Neuronal stem cell (in vitro differentiated cells): Measurements from ENCODE around the gene PIK3AP1.

ENCODE experiments used
- DNase-seq: peaks from one replicate; pipeline ENCODE4 v3.0.0-alpha.2; 2013; ENCODE audit warnings: low spot score
- H2AFZ ChIP-seq: one replicate; pipeline ENCODE4 v1.6.1; 2013; ENCODE audit warnings: mild to moderate bottlenecking, low read length, inconsistent platforms
- H2AK5ac ChIP-seq: 2 replicates; pipeline ENCODE4 v1.6.1; 2013; ENCODE audit warnings: low read depth, mild to moderate bottlenecking, inconsistent platforms, low read length, moderate library complexity, mixed read lengths
- H2BK120ac ChIP-seq: 2 replicates; pipeline ENCODE4 v1.6.1; 2013; ENCODE audit warnings: low read depth, mild to moderate bottlenecking, inconsistent platforms, low read length, moderate library complexity, mixed read lengths
- H2BK12ac ChIP-seq: one replicate; pipeline ENCODE4 v1.6.1; 2013; ENCODE audit warnings: low read length, inconsistent platforms
- H2BK15ac ChIP-seq: 2 replicates; pipeline ENCODE4 v1.6.1; 2013; ENCODE audit warnings: mild to moderate bottlenecking, low read length, inconsistent platforms, mixed read lengths
- H2BK5ac ChIP-seq: one replicate; pipeline ENCODE4 v1.6.1; 2013; ENCODE audit warnings: inconsistent platforms, mild to moderate bottlenecking, low read length, moderate library complexity
- H3K14ac ChIP-seq: one replicate; pipeline ENCODE4 v1.6.1; 2013; ENCODE audit warnings: low read length, inconsistent platforms
- H3K18ac ChIP-seq: 2 replicates; pipeline ENCODE4 v1.6.1; 2013; ENCODE audit warnings: low read length, inconsistent platforms
- H3K23ac ChIP-seq: 2 replicates; pipeline ENCODE4 v1.6.1; 2013; ENCODE audit warnings: low read depth, mild to moderate bottlenecking, mixed read lengths, low read length, inconsistent platforms; ENCODE audit not compliant: poor library complexity
- H3K27ac ChIP-seq: replicated peaks from 3 replicates; pipeline ENCODE4 v1.5.1; 2013; ENCODE audit warnings: low read length, inconsistent platforms
- H3K27me3 ChIP-seq, 3 experiments: 2 replicates each; pipeline ENCODE4 v1.6.1; 2013; ENCODE audit warnings: low read length in 3 of 3, mild to moderate bottlenecking in 2 of 3, inconsistent platforms in 1 of 3, low read depth in 1 of 3, mixed read lengths in 1 of 3, moderate library complexity in 1 of 3; ENCODE audit not compliant: control insufficient read depth in 3 of 3, insufficient read depth in 3 of 3
- H3K36me3 ChIP-seq, 2 donors: replicated peaks in 1 of 2; 2 replicates each; pipeline ENCODE4 v1.6.1; 2013; ENCODE audit warnings: low read length in 2 of 2; ENCODE audit not compliant: control insufficient read depth in 2 of 2, insufficient read depth in 2 of 2
- H3K4ac ChIP-seq: 2 replicates; pipeline ENCODE4 v1.6.1; 2013; ENCODE audit warnings: inconsistent platforms, mild to moderate bottlenecking, low read length, moderate library complexity
- H3K4me1 ChIP-seq, 2 donors: 1 replicate in 1 of 2; 2 replicates in 1 of 2; pipeline ENCODE4 v1.6.1; 2013; ENCODE audit warnings: low read length in 2 of 2, low read depth in 1 of 2; ENCODE audit not compliant: control insufficient read depth in 2 of 2, insufficient read depth in 1 of 2
- H3K4me2 ChIP-seq: one replicate; pipeline ENCODE4 v1.6.1; 2013; ENCODE audit warnings: mild to moderate bottlenecking, low read length, inconsistent platforms; ENCODE audit not compliant: insufficient read depth, poor library complexity, severe bottlenecking
- H3K4me3 ChIP-seq, 2 donors: 2 replicates each; pipeline ENCODE4 v1.5.1; 2013; ENCODE audit warnings: low read length in 2 of 2, mild to moderate bottlenecking in 2 of 2, inconsistent platforms in 1 of 2, moderate library complexity in 1 of 2
- H3K79me1 ChIP-seq: one replicate; pipeline ENCODE4 v1.6.1; 2013; ENCODE audit warnings: low read depth, mild to moderate bottlenecking, inconsistent platforms, low read length, moderate library complexity
- H3K9ac ChIP-seq: one replicate; pipeline ENCODE4 v1.6.1; 2013; ENCODE audit warnings: mild to moderate bottlenecking, low read depth, low read length, inconsistent platforms; ENCODE audit not compliant: poor library complexity
- H3K9me3 ChIP-seq, 2 donors: replicated peaks in 1 of 2; 2 replicates each; pipeline versions ENCODE3 to v1.6.1; 2013; ENCODE audit warnings: low read length in 2 of 2, mild to moderate bottlenecking in 2 of 2, inconsistent platforms in 1 of 2, low read depth in 1 of 2, mixed read lengths in 1 of 2, moderate library complexity in 1 of 2; ENCODE audit not compliant: control insufficient read depth in 2 of 2, insufficient read depth in 1 of 2
- H4K8ac ChIP-seq: one replicate; pipeline ENCODE4 v1.6.1; 2013; ENCODE audit warnings: low read depth, mild to moderate bottlenecking, inconsistent platforms, low read length, moderate library complexity
- H4K91ac ChIP-seq: one replicate; pipeline ENCODE4 v1.6.1; 2013; ENCODE audit warnings: low read length, low read depth, mild to moderate bottlenecking, inconsistent platforms; ENCODE audit not compliant: poor library complexity
- WGBS, 2 donors: extraction: QIAGEN DNeasy Blood & Tissue Kit; methylation state at CpG; one replicate each; pipeline ENCODE4 v1.1.7; 2013; ENCODE audit warnings: missing lambda C conversion rate in 2 of 2, mixed read lengths in 1 of 2; ENCODE audit not compliant: insufficient read length in 2 of 2, insufficient replicate concordance in 1 of 2; ENCODE audit errors: extremely low coverage in 2 of 2; 5-methylcytosine and 5-hydroxymethylcytosine counted together

Gene PIK3AP1

DNA sequence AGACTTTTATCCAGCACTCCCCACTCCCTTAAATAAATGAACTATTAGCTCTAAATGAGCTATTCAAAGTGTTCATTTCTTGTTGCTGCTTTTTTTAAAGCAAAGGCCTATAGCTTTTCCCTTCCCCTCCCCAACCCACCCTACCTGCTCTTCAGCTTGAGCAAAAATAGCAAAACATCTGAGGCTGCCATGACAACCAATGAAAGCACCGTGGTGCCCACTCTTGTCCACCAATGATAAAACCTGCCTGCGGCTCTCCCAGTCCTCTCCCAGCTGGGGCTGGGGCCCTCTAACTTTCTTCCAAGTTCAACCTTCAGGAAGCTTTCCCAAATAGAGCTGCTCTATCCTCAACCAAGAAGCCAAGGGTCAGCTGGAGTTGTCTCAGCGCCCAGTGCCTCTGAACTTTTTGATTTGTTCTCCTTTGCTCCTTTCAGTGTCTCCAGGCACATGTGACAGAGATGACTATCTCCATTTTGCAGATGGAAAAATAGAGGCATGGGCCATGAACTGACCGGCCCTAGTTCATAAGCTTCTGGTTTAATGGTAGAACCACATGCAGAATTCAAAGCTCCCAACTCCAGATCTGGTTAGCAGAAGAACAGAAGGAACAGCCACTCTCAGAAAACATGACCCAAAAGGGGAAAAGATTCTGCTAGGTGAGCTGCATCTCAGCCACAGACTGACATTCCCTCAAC is 47.7 kb downstream of the PIK3AP1 start:
- no peak overlapping the region for H2BK12ac ChIP-seq
- DNase-seq: no peak
- H3K9me3 ChIP-seq: no peaks in the 10 kb centered on the region
- H3K14ac ChIP-seq: no peak overlapping the region
- H3K27me3 ChIP-seq: no peaks in the 10 kb centered on the region
- no peaks in the 10 kb centered on the region for H3K79me1 ChIP-seq
- no peak overlapping the region for H2AK5ac ChIP-seq
- H2BK15ac ChIP-seq: no peak overlapping the region
- H4K8ac ChIP-seq: no peak overlapping the region
- no peak overlapping the region for H4K91ac ChIP-seq
- no peaks in the 10 kb centered on the region for H3K36me3 ChIP-seq
- peaks cover 1 to 6% of the 10 kb centered on the region in 2 donors for H3K4me1 ChIP-seq
- H3K4me2 ChIP-seq: no peak overlapping the region
- no peak overlapping the region for H3K18ac ChIP-seq
- H2AFZ ChIP-seq: no peak overlapping the region
- H3K4me3 ChIP-seq: no peak overlapping the region
- H3K23ac ChIP-seq: no peak overlapping the region
- H3K27ac ChIP-seq: no peak overlapping the region
- no peak overlapping the region for H2BK120ac ChIP-seq
- no peak overlapping the region for H3K9ac ChIP-seq
- no peak overlapping the region for H3K4ac ChIP-seq
- no peak overlapping the region for H2BK5ac ChIP-seq
- WGBS, 2 donors: no CpG with 5 or more reads among the region's 4 CpGs

GRCh38 chr10:96671211-96671890 is 49.0 kb downstream of the PIK3AP1 start:
- H4K8ac ChIP-seq: no peak overlapping the region
- H2BK12ac ChIP-seq: no peak overlapping the region
- H2BK15ac ChIP-seq: no peak overlapping the region
- H2BK5ac ChIP-seq: no peak overlapping the region
- no peaks in the 10 kb centered on the region for H3K36me3 ChIP-seq
- no peak overlapping the region for H3K14ac ChIP-seq
- no peak overlapping the region for H3K4ac ChIP-seq
- no peak overlapping the region for H2AK5ac ChIP-seq
- no CpG with 5 or more reads among the region's 4 CpGs for WGBS, 2 donors
- H3K9me3 ChIP-seq: no peaks in the 10 kb centered on the region
- H3K18ac ChIP-seq: no peak overlapping the region
- no peak overlapping the region for H2BK120ac ChIP-seq
- H2AFZ ChIP-seq: no peak overlapping the region
- H3K79me1 ChIP-seq: no peaks in the 10 kb centered on the region
- H3K23ac ChIP-seq: no peak overlapping the region
- H3K4me1 ChIP-seq: peaks cover 3 to 6% of the 10 kb centered on the region in 2 donors
- no peak overlapping the region for H4K91ac ChIP-seq
- no peak overlapping the region for H3K9ac ChIP-seq
- no peak overlapping the region for H3K4me3 ChIP-seq
- H3K27me3 ChIP-seq: no peaks in the 10 kb centered on the region
- no peak for DNase-seq
- no peak overlapping the region for H3K4me2 ChIP-seq
- no peak overlapping the region for H3K27ac ChIP-seq

- Histone ChIP-seq H4K8ac (no peak overlapping the region), H3K9me3 (no peaks in the 10 kb centered on the region), H2BK120ac (no peak overlapping the region), H2BK12ac (no peak overlapping the region), H2BK5ac (no peak overlapping the region), H3K9ac (no peak overlapping the region), H2AFZ (no peak overlapping the region), H4K91ac (no peak overlapping the region), H3K4me1 (peaks cover 3 to 6% of the 10 kb centered on the region in 2 donors), H2BK15ac (no peak overlapping the region), H3K18ac (no peak overlapping the region), H3K27me3 (no peaks in the 10 kb centered on the region), H3K36me3 (no peaks in the 10 kb centered on the region), H2AK5ac (no peak overlapping the region), H3K4me3 (no peak overlapping the region), H3K23ac (no peak overlapping the region), H3K4ac (no peak overlapping the region), H3K79me1 (no peaks in the 10 kb centered on the region), H3K14ac (no peak overlapping the region), H3K27ac (no peak overlapping the region), H3K4me2 (no peak overlapping the region)
- DNase-seq: no peak
- WGBS, 2 donors: no CpG with 5 or more reads among the region's 4 CpGs
These were observed 49.5 kb downstream of the PIK3AP1 start for GRCh38 chr10:96670786-96671185.

- Histone ChIP-seq H3K9me3 (no peaks in the 10 kb centered on the region), H2BK120ac (no peak overlapping the region), H2BK15ac (no peak overlapping the region), H4K91ac (no peak overlapping the region), H3K9ac (no peak overlapping the region), H3K79me1 (no peaks in the 10 kb centered on the region), H4K8ac (no peak overlapping the region), H3K4me2 (no peak overlapping the region), H3K14ac (no peak overlapping the region), H3K18ac (no peak overlapping the region), H2AK5ac (no peak overlapping the region), H3K4me3 (no peak overlapping the region), H3K23ac (no peak overlapping the region), H2AFZ (no peak overlapping the region), H3K4me1 (peaks cover 3 to 7% of the 10 kb centered on the region in 2 donors), H2BK5ac (no peak overlapping the region), H3K36me3 (no peaks in the 10 kb centered on the region), H3K27me3 (no peaks in the 10 kb centered on the region), H3K27ac (no peak overlapping the region), H2BK12ac (no peak overlapping the region), H3K4ac (no peak overlapping the region)
- DNase-seq: no peak
- no CpG with 5 or more reads among the region's 3 CpGs for WGBS, 2 donors
These were observed 52.9 kb downstream of the PIK3AP1 start for GRCh38 chr10:96667401-96667800.
